Chondrocyte (in vitro differentiated cells): ENCODE data around the gene RGS1. TPM values are rescaled to one million over a fixed set of nuclear protein-coding genes. Genes with fewer than 3 reads are reported as not detected.
A peak's percentile ranks its signal among the peaks of the same experiment; 100 is the strongest.

Experiments
- DNase-seq: peaks from one replicate; pipeline ENCODE4 v3.0.0; 2021; ENCODE audit warnings: mixed read lengths, low spot score
- H3K27ac Mint-ChIP-seq: one replicate; pipeline ENCODE4 v1.8.0; 2021; ENCODE audit warnings: mild to moderate bottlenecking, moderate library complexity, mixed read lengths; ENCODE audit not compliant: unreplicated experiment
- H3K27me3 Mint-ChIP-seq: 2 replicates; pipeline ENCODE4 v1.8.0; 2021; ENCODE audit warnings: low read depth, mixed read lengths
- H3K36me3 Mint-ChIP-seq: 2 replicates; pipeline ENCODE4 v1.8.0; 2021; ENCODE audit warnings: low read depth, mixed read lengths
- H3K4me1 Mint-ChIP-seq: 2 replicates; pipeline ENCODE4 v1.8.0; 2021; ENCODE audit warnings: low read depth, mild to moderate bottlenecking, mixed read lengths
- H3K4me3 Mint-ChIP-seq: one replicate; pipeline ENCODE4 v1.8.0; 2021; ENCODE audit warnings: mild to moderate bottlenecking, moderate library complexity, mixed read lengths; ENCODE audit not compliant: unreplicated experiment
- H3K9me3 Mint-ChIP-seq: 2 replicates; pipeline ENCODE4 v1.8.0; 2021; ENCODE audit warnings: low read depth, mixed read lengths
- total RNA-seq: library from RNA; stranded (reverse); gene quantifications from 3 replicates; pipeline ENCODE4 v1.2.1, GENCODE V29; 2021
- TF ChIP-seq, protein P1 (sequence below): fragments of 200-600 bp; sonication (generic); IDR thresholded peaks from 2 replicates; pipeline ENCODE4 v1.5.0; 2021; ENCODE audit warnings: antibody characterized with exemption, mild to moderate bottlenecking, moderate library complexity

The RGS1 gene
- total RNA-seq, 1 donor from 2014 or later = not detected

DNA sequence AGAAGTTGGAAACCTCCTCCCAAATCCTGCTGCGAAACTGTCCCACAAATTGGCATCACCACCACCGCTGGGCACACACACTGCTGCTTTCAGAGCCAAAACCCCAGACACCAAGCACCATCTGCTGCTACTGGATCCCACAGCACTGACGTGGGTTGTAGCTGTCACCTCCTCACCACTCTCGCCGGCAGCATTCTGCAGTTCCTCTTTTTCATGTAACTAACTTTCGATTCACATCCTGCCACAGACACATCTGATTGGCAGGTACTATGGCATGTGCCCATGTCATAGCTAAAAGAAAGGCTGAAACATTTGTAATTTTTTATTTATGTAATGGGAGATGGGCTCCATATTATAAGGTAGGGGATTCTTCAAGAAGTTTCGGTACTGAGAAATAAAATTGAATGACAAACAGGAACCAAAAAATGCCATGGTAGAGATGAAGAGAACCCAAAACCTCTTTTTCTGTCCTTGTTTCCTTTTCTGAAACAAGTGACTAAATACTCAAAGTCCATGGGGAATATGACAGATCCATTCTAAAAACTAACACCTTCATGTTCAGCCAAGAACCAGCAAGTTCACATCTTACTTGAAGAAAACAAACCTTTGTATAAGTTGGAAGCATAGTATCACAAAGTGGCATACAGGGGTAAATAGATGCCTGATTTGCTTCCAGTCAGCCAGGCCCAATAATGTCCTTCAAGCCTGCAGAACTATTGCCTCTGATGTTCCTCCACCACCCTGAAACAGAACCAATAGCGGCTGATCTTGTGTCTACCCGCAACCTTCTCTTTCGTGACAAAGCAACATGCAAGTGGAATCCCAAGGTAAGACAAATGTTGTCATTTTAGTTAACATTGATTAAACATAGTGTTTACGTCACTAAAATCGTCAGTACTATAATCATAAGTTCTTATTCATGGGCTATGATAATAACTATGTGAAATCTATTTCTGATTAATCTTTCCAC, 33.8 kb downstream of the RGS1 start:
- no peaks in the 10 kb centered on the region for H3K27me3 Mint-ChIP-seq
- H3K27ac Mint-ChIP-seq = no peak overlapping the region
- H3K4me3 Mint-ChIP-seq = no peak overlapping the region
- peaks cover 4% of the 10 kb centered on the region for H3K4me1 Mint-ChIP-seq
- peak; percentile 49 for DNase-seq
- TF ChIP-seq, protein P1, sequence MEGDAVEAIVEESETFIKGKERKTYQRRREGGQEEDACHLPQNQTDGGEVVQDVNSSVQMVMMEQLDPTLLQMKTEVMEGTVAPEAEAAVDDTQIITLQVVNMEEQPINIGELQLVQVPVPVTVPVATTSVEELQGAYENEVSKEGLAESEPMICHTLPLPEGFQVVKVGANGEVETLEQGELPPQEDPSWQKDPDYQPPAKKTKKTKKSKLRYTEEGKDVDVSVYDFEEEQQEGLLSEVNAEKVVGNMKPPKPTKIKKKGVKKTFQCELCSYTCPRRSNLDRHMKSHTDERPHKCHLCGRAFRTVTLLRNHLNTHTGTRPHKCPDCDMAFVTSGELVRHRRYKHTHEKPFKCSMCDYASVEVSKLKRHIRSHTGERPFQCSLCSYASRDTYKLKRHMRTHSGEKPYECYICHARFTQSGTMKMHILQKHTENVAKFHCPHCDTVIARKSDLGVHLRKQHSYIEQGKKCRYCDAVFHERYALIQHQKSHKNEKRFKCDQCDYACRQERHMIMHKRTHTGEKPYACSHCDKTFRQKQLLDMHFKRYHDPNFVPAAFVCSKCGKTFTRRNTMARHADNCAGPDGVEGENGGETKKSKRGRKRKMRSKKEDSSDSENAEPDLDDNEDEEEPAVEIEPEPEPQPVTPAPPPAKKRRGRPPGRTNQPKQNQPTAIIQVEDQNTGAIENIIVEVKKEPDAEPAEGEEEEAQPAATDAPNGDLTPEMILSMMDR = no peak
- no peaks in the 10 kb centered on the region for H3K9me3 Mint-ChIP-seq
- no peaks in the 10 kb centered on the region for H3K36me3 Mint-ChIP-seq

DNA sequence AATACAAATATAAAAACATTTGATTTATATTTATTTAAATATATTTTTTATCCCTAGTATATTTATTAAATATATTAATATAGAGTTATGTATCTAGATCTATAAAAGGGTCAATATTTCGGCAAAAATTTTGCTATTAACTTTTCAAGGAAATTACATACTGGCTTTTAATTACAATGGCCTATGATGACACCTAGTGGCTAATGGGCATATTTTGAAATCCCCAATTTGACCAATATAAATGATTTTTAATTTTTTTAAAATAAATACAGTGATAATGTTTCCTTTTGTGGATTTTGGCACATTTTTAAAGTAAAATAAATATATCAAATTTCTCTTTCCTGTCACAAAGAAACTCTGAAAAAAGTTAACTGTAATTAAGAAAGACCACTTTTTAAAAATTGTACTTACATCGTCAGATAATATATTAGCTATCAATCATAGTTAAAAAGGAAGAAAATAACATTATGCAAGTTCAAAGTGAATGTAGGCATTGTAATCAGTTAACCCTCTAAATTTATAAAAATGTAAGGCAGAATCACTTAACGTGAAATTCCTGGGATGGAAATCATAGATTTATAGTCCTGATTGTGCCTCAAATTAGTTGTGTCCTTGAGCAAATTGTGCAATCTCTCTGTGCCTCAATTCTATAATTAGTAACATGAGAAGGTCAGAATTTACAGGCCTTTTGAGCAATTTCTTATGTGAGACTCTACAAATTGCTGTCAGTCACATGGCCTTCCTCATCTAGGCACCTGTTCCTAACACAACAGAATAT, 34.7 kb downstream of the RGS1 start:
- Mint-ChIP-seq H3K27ac (no peak overlapping the region), H3K4me3 (no peak overlapping the region), H3K27me3 (no peaks in the 10 kb centered on the region), H3K36me3 (no peaks in the 10 kb centered on the region), H3K4me1 (no peaks in the 10 kb centered on the region), H3K9me3 (no peaks in the 10 kb centered on the region)
- TF ChIP-seq, protein P1 = peak; percentile 96
- no peak for DNase-seq

DNA sequence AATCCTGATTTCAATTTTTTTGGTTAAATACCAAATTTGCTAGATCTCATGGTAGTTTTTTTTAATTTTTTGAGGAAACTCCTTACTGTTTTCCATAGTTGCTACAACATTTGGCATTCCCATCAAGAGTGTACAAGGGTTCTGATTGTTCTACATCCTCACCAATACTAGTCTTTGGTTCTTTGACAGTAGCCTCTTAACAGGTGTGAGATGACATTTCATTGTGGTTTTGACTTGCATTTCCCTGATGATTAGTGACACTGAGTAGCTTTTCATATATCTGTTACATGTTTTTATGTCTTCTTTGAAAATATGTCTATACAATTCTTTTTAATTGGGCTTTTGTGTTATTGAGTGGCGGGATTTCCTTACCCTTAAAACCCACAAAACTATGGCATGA, 39.5 kb downstream of the RGS1 start:
- Mint-ChIP-seq H3K4me1 (no peaks in the 10 kb centered on the region), H3K4me3 (no peak overlapping the region), H3K27ac (no peak overlapping the region), H3K36me3 (no peaks in the 10 kb centered on the region), H3K9me3 (no peaks in the 10 kb centered on the region), H3K27me3 (no peaks in the 10 kb centered on the region)
- no peak for DNase-seq
- TF ChIP-seq, protein P1 = no peak

DNA sequence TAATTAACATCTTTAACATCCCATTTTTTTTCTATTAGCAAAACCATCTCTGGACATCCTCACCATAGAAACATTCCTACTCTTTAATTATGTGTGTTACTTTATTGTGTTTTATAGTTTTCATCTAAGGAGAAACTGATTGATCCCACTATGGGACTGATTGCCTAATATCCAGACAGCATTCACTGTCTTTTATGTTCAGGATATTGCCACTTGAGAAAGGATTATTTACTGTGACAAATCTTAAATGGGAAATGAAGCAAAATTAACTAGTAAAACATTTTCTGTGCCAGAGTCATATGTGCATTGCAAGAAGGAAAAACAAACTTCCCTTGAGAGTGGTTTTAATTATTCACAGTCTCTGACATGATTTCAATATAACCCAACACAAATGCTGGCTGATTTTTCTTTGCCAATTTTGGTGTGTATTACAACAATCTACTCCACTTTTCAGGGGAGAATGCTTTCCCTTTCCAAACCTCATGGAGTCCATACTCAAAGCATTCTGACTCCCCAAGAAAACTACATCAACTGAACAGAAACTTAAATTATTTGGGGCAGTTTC, 44.6 kb downstream of the RGS1 start:
- peaks cover 3% of the 10 kb centered on the region for H3K9me3 Mint-ChIP-seq
- TF ChIP-seq, protein P1 = no peak
- no peak for DNase-seq
- H3K27me3 Mint-ChIP-seq = no peaks in the 10 kb centered on the region
- H3K36me3 Mint-ChIP-seq = peaks cover 2% of the 10 kb centered on the region
- H3K4me3 Mint-ChIP-seq = no peak overlapping the region
- no peak overlapping the region for H3K27ac Mint-ChIP-seq
- no peaks in the 10 kb centered on the region for H3K4me1 Mint-ChIP-seq
